ENCODE data around the gene WWC2. TPM values are rescaled to one million over a fixed set of nuclear protein-coding genes. Genes with fewer than 3 reads are reported as not detected.
"Not testable (repeated sequence)": the region's sequence is repeated elsewhere in the genome, so short reads cannot be mapped to it uniquely, and the experiment has no call there.

Gene WWC2
- total and polyA plus RNA-seq, 2 experiments from 2014 or later = 18.8 to 30.2 TPM

- Histone ChIP-seq H3K36me3 (no peaks in the 10 kb centered on the region), H3K27me3 (no peaks in the 10 kb centered on the region), H3K4me1 (ENCODE audit: low read depth) (no peaks in the 10 kb centered on the region), H3K4me3 (no peak within 1 kb of the TSS), H3K9me3 (ENCODE audit: low read depth) (no peaks in the 10 kb centered on the region), H3K27ac (no peak within 1 kb of the TSS)
- TF ChIP-seq, protein P1, sequence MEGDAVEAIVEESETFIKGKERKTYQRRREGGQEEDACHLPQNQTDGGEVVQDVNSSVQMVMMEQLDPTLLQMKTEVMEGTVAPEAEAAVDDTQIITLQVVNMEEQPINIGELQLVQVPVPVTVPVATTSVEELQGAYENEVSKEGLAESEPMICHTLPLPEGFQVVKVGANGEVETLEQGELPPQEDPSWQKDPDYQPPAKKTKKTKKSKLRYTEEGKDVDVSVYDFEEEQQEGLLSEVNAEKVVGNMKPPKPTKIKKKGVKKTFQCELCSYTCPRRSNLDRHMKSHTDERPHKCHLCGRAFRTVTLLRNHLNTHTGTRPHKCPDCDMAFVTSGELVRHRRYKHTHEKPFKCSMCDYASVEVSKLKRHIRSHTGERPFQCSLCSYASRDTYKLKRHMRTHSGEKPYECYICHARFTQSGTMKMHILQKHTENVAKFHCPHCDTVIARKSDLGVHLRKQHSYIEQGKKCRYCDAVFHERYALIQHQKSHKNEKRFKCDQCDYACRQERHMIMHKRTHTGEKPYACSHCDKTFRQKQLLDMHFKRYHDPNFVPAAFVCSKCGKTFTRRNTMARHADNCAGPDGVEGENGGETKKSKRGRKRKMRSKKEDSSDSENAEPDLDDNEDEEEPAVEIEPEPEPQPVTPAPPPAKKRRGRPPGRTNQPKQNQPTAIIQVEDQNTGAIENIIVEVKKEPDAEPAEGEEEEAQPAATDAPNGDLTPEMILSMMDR (IDR thresholded peaks at IDR 0.05; ENCODE audit: low read depth, low read length) = no peak
- DNase-seq (ENCODE audit: low read depth in 1 of 2, low spot score in 1 of 2) = no peak
Measured at GRCh38 chr4:183322326-183322725, 223.3 kb downstream of the WWC2 start, which contains the start of gene CLDN24. CLDN24 (minus strand) TSS chr4:183322426; CDS start chr4:183322426, 0 bp downstream.

DNA sequence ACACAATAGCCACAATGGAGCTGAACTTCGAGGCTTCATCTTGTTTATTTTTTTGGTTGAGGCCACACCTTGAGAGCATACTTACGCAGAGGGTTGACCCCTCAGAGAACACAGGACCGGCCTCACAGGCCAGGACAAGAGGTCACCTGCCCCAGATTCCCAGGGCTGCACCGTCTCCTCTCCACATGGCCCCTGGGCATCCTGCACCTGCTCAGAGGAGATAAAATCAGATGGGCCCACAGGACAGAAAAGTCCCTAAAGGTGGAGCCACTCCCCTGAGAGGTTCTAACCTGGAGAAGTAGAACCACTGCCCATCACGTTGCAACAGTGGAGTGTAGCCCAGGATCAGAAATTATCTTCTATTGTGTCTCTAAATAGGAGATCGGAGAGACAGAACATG, 224.2 kb downstream of the WWC2 start:
- no peak for DNase-seq (ENCODE audit: low read depth in 1 of 2, low spot score in 1 of 2)
- no peaks in the 10 kb centered on the region for H3K4me1 ChIP-seq (ENCODE audit: low read depth)
- no peak overlapping the region for H3K27ac ChIP-seq
- H3K9me3 ChIP-seq (ENCODE audit: low read depth) = no peaks in the 10 kb centered on the region
- TF ChIP-seq, protein P1 (IDR thresholded peaks at IDR 0.05; ENCODE audit: low read depth, low read length) = no peak
- H3K36me3 ChIP-seq = no peaks in the 10 kb centered on the region
- H3K4me3 ChIP-seq = no peak overlapping the region
- H3K27me3 ChIP-seq = no peaks in the 10 kb centered on the region

DNA sequence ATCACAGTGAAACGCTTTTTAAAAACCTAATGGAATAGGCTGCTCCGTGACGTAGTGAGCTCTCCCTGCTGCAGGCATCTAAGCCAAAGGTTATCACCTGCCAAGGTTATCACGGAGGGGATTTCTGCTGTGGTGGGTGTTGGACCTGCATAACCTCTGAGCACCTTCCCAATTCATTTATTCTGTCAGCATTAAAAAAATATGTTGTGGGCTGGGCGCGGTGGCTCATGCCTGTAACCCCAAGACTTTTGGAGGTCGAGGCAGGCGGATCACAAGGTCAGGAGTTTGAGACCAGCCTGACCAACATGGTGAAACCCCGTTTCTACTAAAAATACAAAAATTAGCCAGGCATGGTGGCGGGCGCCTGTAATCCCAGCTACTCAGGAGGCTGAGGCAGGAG, 225.0 kb downstream of the WWC2 start:
- H3K4me1 ChIP-seq (ENCODE audit: low read depth); DNase-seq (ENCODE audit: low read depth in 1 of 2, low spot score in 1 of 2); H3K9me3 ChIP-seq (ENCODE audit: low read depth); H3K27ac ChIP-seq; H3K4me3 ChIP-seq; H3K36me3 ChIP-seq; H3K27me3 ChIP-seq: not testable (repeated sequence)

DNA sequence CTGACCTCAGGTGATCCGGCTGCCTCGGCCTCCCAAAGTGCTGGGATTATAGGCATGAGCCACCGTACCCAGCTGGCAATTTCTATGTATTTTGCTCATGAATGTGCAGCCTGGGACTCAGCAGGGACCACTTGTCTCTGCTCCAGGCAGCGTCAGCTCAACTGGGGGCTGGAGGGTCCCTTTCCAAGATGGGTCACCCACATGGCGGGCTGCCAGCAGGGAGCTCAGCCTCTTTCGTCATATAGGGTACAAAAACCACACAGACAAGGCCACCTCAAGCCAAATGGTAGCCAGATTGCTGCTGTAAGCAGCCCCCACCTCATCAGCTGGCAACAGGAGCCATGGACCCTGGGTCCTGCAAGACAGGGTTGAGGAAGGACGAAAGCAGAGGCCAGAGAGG, 225.6 kb downstream of the WWC2 start:
- H3K4me1 ChIP-seq (ENCODE audit: low read depth) = no peaks in the 10 kb centered on the region
- no peak overlapping the region for H3K27ac ChIP-seq
- no peak for DNase-seq (ENCODE audit: low read depth in 1 of 2, low spot score in 1 of 2)
- H3K9me3 ChIP-seq (ENCODE audit: low read depth) = no peaks in the 10 kb centered on the region
- H3K36me3 ChIP-seq = no peaks in the 10 kb centered on the region
- no peak overlapping the region for H3K4me3 ChIP-seq
- TF ChIP-seq, protein P1 (IDR thresholded peaks at IDR 0.05; ENCODE audit: low read depth, low read length) = no peak
- no peaks in the 10 kb centered on the region for H3K27me3 ChIP-seq

GRCh38 chr4:183326387-183326786, 227.3 kb downstream of the WWC2 start:
- H3K36me3 ChIP-seq; H3K4me1 ChIP-seq (ENCODE audit: low read depth); H3K27ac ChIP-seq; H3K27me3 ChIP-seq; DNase-seq (ENCODE audit: low read depth in 1 of 2, low spot score in 1 of 2); H3K9me3 ChIP-seq (ENCODE audit: low read depth); H3K4me3 ChIP-seq: not testable (repeated sequence)

- Histone ChIP-seq H3K4me3 (no peak overlapping the region), H3K27ac (no peak overlapping the region), H3K4me1 (ENCODE audit: low read depth) (no peaks in the 10 kb centered on the region), H3K36me3 (no peaks in the 10 kb centered on the region), H3K9me3 (ENCODE audit: low read depth) (no peaks in the 10 kb centered on the region), H3K27me3 (no peaks in the 10 kb centered on the region)
- TF ChIP-seq, protein P1 (IDR thresholded peaks at IDR 0.05; ENCODE audit: low read depth, low read length) = no peak
- DNase-seq (ENCODE audit: low read depth in 1 of 2, low spot score in 1 of 2) = no peak
Measured at GRCh38 chr4:183326853-183327252, 227.8 kb downstream of the WWC2 start.

GRCh38 chr4:183327827-183328226, 228.8 kb downstream of the WWC2 start:
- Histone ChIP-seq H3K4me3 (no peak overlapping the region), H3K9me3 (ENCODE audit: low read depth) (no peaks in the 10 kb centered on the region), H3K27me3 (no peaks in the 10 kb centered on the region), H3K4me1 (ENCODE audit: low read depth) (no peaks in the 10 kb centered on the region), H3K27ac (no peak overlapping the region), H3K36me3 (no peaks in the 10 kb centered on the region)
- DNase-seq (ENCODE audit: low read depth in 1 of 2, low spot score in 1 of 2) = no peak
- TF ChIP-seq, protein P1 (IDR thresholded peaks at IDR 0.05; ENCODE audit: low read depth, low read length) = no peak

Data from cardiac muscle cell (in vitro differentiated cells and primary cell).